MV-4-11 (cell line): Measurements from ENCODE around the gene TYMP.

Experiments used
- DNase-seq: peaks from one replicate; lab custom pipeline; 2025; lab: John Stamatoyannopoulos, UW

The TYMP gene

DNA sequence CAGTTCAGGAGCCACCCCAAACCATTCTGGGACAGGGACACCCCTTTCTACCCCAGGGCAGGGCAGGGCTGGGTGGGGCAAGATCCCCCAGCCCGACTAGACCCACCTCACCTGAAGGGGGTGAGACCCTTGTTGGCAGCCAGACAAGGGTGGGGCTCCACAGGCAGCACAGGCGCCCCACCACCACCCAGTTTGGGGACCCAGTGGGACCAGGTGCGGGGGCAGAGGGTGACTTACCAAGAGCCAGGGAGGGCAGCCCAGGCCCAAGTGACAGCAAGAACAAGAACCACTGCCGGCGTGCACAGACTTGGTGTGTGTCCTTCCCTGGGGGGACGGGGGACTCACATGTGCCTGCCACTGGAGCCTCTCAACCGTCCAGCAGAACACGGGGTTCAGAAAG lies 46.3 kb downstream of the TYMP start:
- no peak for DNase-seq

DNA sequence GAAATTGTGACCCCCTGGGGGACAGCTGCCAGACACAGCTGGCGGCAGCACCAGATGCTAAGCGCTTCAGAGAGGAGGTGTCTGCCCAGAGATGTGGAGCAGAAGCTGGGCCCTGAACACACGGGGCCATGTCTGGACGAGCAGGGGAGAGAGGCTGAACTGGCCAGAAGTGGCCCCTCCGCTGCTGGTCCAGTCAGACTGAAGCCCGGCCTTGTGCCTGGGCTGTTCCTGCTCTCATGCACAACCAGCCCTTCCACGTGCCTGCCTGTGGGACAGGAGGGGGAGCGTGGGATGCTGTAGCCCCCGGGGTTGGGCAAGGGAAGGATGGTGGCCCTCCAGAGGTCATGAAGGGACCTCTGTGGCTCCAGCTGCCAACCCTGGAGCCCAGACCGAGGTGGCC lies 46.7 kb downstream of the TYMP start:
- DNase-seq, result no peak

DNA sequence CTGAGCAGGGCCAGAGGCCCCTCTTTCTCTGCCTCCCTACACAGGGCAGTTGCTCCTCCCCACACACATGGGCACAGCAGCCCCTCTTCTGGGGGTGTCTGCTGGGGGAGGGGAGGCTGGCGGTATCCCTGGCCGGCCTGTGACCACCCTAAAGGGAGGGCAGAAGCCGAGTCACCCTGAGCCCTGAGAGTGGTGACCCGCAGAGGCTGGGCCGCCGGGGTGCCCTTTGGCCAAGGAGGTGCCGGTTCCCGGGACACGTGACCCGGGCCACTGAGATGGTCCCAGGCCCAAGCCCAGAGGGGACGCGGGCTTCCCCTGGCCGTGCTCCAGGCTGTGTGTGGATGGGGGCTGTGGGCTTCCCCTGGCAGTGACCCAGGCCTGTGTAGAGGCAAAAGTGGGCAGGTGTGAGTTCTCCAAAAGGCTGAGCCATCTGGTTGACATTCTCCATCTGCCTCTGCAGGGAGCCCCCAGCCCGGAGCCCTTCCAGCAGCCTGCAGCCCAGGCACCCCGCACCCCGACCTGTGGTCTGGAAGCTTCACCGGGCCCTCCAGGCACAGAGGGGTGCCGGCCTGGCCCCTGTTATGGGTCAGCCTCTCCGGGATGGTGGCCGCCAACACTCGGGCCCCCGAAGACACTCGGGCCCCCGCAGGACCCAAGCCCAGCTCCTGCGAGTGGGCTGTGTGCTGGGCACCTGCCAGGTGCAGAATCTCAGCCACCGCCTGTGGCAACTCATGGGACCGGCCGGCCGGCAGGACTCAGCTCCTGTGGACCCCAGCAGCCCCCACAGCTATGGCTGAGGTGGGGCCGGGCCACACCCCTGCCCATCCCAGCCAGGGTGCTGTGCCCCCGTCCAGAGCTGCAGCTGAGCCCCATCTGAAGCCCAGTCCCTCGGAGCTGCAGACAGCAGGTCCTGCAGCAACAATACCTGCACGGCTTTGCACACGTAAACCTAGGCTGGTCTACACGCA lies 47.4 kb downstream of the TYMP start:
- no peak for DNase-seq

DNA sequence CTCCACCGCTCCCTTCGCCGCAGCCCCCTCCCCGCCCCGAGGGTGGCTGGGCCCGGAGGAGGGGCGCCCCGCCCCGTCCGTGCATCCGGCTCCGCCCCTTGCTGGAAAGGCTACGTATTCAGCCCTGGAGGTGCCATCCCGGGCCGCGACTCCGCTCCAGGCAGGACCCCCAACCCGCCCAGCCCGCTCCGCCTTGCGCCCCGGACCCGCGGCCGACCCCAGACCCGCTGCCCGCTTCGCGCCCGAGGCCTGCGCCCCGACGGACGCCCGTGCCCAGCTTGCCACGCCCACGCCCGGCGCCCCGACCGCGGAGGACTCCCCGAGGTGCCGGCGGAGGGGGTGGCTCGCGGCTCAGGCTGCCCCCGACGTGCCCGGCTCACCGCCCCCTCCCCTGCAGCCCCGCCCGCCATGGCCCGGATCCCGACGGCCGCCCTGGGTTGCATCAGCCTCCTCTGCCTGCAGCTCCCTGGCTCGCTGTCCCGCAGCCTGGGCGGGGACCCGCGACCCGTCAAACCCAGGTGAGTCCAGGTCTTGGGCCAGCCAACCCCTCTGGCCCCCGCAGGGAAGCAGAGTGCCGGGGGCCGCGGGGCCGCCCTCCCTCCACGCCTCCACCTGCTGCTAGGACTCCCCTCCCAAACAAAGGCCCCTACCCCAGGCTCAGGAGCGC lies 48.2 kb downstream of the TYMP start, which contains the start of gene ADM2:
ADM2 (plus strand) TSS at position 104 of the 667 bp plus-strand sequence; CDS start at position 409, 305 bp downstream.
- DNase-seq, result no peak

DNA sequence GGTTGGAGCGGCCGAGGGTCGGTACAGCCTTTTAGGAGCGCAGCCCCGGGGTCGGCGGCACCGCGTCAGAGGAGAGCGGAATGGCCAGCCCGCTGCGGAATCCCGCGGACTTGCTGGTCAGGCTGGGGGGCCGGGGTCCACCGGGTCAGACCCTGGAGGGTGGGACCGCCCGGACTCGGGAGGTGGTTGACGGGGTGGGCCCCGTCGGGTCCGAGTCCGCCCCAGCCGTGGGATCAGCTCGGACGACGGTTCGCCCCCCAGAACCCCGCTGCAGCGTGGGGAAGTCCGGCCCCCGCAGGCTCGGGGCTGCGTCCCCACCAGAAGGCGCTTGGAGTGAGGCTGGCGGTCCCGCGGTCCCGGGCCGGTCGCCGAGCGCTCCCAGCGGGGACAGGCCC lies 48.8 kb downstream of the TYMP start:
- DNase-seq, result no peak

DNA sequence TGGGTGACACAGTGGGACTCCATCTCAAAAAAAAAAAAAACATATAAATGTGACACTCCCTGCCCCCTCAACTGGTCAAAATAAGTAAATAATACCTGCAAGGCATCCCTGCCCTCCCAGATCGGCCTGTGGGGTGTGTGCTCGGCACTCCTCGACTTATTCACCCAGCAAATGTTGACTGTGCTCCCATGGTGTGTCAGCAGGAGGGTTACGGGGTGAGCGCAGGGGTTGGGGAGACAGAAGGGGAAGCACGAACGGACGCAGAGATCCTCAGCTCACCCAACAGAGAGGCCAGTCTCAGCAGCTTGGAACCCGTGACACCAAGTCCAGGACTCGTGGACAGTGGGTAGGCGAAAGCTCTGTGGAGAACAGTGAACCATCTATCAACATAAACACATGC lies 50.1 kb downstream of the TYMP start:
- no peak for DNase-seq

DNA sequence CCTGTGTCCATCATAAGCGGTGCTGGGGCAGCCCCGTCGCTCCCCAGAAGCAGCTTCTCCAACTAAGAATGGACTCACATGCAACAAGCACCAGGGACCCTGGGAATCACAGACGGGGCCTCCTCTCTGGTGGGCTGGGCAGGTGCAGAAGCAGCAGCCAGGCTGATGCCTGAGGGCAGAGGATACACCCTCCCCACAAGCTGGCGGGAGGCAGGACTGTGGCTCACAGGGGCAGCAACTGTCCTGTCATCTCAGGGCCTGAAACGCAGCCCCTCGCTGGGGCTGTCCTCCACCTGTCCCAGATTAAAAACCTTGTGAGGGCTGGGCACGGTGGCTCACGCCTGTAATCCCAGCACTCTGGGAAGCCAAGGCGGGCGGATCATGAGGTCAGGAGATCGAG lies 51.9 kb downstream of the TYMP start:
- no peak for DNase-seq

DNA sequence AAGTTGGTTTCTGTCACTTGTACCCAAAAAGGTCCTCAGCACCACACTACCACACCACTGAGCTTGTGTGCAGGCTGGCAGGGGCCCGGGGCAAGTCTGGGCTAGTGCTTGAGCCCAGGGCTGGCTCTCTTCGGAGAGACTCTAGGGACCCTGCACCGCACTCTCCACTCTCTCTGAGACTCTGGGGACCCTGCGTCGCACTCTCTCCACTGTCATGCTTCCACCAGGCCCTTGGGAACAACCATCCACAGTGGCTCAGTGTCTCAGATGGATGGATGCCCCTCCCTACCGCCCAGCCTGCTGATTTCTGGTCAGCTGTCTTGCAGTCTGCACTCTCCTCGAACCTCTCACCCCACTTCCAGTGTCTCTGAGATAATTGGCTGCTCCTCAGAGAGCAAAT lies 52.9 kb downstream of the TYMP start:
- no peak for DNase-seq
